HG03175 (cell line): Measurements from ENCODE around the gene CHD1.

Experiments
- ATAC-seq: cut with Tn5 transposase; IDR thresholded peaks from one replicate; pipeline ENCODE4 v1.9.1; 2021; ENCODE audit warnings: mild to moderate bottlenecking, moderate library complexity; ENCODE audit not compliant: unreplicated experiment

Gene CHD1

GRCh38 chr5:98904780-98905179 is 24.0 kb downstream of the CHD1 start:
- no peak for ATAC-seq

GRCh38 chr5:98902733-98903132 is 26.1 kb downstream of the CHD1 start:
- no peak for ATAC-seq

DNA sequence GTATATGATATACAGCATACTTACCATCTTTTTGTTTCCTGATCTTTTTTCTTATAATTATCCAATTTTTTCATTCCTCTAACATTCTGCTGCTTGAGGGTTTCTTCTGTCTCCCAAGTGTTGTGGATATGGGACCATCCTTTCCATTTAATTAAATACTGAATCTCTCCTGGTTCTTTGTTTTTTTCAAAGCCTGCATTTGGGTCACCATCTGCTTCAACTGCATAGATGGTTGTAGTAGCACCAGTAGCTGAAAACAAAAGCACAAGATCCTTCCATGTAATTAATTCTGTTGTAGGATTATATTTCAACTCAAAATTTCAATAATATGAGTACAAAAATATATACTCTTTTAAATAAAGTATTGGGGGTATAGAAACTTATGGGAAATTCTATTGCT is 29.4 kb downstream of the CHD1 start:
- no peak for ATAC-seq

DNA sequence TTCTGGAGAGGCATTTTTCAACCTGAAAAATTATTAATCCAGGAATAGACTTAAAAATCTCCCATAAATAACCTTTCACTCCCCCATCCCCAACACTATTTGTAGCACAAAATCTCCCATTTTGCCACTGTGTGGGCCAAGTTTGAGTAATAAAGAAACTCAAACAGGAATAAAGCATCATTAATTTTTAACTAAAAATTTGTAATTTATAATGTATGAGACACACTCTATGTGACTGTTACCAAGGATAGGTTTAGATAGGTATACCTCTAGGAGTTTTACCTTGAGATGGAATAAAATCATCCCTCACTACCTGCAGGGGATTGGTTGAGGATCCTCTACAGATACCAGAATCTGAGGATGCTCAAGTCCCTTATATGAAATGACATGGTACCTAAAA is 30.1 kb downstream of the CHD1 start:
- ATAC-seq = no peak

DNA sequence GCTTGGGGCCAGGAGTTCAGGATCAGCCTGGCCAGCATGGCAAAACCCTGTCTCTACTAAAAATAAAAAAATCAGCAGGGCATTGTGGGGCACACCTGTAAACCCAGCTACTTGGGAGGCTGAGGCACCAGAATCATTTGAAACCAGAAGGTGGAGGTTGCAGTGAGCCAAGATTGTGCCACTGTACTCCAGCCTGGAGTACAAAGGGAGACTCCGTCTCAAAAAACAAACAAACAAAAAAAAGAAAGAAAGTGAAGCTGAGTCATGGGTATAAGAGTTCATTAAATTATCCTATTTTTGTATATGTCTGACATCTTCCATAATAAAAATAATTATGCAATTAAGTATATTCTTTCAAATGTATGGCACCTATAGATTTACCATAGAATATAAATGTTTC is 37.2 kb downstream of the CHD1 start:
- no peak for ATAC-seq

- no peak for ATAC-seq
These were observed 48.2 kb downstream of the CHD1 start for GRCh38 chr5:98880598-98880997.

DNA sequence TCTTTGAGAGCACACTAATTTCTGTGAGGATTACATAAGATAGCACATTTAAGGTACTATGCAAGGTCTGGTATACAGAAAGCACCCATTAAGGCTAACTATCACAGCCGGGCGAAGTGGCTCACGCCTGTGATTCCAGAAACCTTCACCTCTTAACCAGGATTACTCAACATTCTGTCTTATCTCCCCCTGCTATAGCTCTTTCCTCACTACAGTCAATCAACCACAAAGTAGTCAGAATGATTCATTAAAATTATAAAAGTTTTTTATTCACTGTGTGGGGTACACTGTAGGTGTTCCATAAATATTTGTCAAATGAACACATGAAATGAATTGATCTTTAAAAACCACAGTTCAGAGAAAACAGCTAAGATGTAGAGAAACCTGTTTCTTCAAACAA is 48.7 kb downstream of the CHD1 start:
- no peak for ATAC-seq

GRCh38 chr5:98877600-98877999 is 51.2 kb downstream of the CHD1 start:
- no peak for ATAC-seq

GRCh38 chr5:98872674-98873073 is 56.1 kb downstream of the CHD1 start:
- ATAC-seq = no peak

DNA sequence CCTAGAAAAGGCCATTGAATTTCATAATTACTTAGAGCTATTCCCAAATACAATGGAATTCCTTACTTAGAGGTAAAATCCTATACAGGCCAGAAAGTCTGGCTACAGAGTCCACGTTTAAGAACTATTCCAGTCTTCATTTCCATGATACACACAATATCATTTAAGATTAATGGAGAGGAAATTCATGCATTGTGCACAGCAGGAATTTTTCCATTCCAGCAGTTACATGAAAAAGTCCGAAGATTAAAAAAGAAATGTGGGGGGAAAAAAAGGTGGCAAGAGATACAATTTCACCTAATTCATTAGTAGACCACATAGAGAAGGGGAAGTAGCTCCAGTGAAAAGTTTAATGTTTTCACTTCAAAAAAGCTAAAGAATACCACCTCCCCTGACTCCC is 63.1 kb downstream of the CHD1 start:
- no peak for ATAC-seq

DNA sequence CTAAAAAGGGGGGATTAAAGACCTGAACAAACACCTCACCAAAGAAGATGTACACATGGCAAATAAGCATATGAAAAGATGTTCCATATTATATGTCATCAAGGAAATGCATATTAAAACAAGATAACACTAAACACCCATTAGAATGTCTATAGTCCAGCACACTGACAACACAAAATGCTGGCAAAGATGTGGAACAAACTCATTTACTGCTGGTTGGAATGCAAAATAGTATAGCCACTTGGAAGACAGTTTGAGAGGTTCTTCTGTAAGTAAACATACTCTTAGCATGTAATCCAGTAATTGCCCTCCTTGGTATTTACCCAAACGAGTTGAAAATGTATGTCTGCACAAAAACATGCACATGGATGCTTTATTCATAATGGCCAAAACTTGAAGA is 81.8 kb downstream of the CHD1 start:
- ATAC-seq = no peak

DNA sequence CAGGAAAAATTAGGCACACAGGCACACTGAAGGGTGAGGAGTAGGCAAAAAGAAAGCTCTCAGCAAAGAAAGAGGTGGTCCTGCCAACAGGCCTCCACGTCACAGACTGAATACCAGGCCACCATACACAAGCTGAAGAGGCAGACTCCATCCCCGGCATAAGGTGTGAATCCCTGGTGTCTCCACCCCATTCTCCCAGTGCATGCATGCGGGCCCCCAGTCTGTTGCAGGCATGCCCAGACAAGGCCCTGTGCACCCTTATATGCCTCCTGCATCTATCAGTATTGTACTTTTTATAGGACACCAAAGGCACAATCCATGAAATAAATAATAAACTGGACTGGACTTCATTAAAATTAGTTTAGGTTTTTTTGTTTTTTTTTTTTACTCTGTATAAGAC is 82.3 kb downstream of the CHD1 start:
- no peak for ATAC-seq

- no peak for ATAC-seq
These were observed 82.9 kb downstream of the CHD1 start for GRCh38 chr5:98845878-98846277.

DNA sequence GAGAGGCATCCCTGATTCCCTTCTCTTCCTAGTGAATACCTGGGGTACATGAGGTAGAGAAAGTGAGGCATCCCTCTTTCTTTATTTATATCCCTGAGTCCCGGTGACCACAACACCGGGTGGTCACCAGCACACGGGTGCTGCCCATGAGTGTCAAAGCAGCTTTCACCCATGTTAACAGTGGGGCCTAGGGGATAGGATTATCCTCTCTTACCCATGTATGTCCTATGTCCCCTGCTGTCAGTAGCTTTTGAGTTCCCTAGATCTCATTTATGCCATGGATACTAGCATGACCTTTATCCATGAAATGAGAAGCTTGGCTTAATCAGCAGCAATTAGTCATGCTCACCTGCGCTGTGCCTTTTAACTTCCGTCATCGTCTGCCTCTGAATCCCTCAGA is 83.9 kb downstream of the CHD1 start:
- ATAC-seq = no peak

GRCh38 chr5:98843481-98843880 is 85.3 kb downstream of the CHD1 start:
- ATAC-seq = no peak

- ATAC-seq = no peak
These were observed 87.9 kb downstream of the CHD1 start for GRCh38 chr5:98840946-98841345.

- ATAC-seq = peak; percentile 71
These were observed 89.1 kb downstream of the CHD1 start for GRCh38 chr5:98839469-98840383.

- no peak for ATAC-seq
These were observed 92.6 kb downstream of the CHD1 start for GRCh38 chr5:98836175-98836574.

GRCh38 chr5:98827588-98828284 is 101.1 kb downstream of the CHD1 start:
- no peak for ATAC-seq

- ATAC-seq = peak; percentile 64
These were observed 101.6 kb downstream of the CHD1 start for GRCh38 chr5:98827161-98827560.

- no peak for ATAC-seq
These were observed 103.0 kb downstream of the CHD1 start for GRCh38 chr5:98825582-98826375.
